ENCODE measurements around the gene NDOR1.

NDOR1 gene

DNA sequence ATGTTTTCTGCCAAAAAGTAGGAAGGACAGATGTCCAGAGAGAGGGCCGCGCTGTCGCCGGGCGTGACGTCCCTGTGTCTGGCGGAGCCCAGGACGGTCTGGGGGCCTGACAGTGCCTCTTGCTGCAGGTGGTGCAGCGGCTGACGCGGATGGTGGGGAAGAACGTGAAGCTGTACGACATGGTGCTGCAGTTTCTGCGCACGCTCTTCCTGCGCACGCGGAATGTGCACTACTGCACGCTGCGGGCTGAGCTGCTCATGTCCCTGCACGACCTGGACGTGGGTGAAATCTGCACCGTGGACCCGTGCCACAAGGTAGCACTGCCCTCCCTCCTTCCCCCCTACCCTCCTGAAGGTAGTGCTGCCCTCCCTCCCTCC lies 57.4 kb downstream of the NDOR1 start:
- no peak for DNase-seq (ENCODE audit: low read depth in 3 of 3)

DNA sequence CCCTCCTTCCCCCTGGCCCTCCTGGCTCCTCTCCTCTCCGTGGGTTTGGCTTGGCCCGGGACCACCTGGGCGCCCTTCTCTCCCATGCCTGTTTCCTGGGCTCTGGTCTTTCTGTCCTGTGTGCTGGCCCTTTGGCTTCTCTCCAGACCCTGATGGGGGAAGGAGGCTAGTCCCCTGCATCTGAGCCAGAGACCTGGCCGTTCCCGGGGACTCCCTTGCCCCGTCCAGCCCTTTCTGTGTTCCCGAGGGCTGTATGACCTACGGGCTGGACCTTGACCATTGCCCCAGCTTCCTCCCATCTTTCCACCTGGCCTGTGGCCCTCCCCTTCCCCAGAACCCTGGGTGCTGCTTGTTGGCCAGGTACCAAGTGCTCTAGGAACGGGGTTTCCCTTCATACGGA lies 58.0 kb downstream of the NDOR1 start:
- no peak for DNase-seq (ENCODE audit: low read depth in 3 of 3)

DNA sequence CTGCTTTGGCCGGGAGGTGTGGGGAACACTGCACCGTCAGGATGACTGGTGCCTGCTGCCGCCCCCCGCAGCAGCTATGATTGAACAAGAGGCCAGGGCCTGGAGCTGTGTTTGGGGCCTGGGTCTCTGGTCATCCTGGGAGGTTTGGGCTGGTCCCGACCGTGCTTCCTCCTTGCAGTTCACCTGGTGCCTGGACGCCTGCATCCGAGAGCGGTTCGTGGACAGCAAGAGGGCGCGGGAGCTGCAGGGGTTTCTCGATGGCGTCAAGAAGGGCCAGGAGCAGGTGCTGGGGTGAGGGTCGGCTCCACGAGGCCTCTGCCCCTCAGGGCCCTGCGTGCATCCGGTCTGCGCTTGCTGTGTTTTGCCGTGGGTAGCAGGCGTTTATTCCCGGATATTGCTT lies 58.6 kb downstream of the NDOR1 start:
- DNase-seq (ENCODE audit: low read depth in 3 of 3) = no peak

DNA sequence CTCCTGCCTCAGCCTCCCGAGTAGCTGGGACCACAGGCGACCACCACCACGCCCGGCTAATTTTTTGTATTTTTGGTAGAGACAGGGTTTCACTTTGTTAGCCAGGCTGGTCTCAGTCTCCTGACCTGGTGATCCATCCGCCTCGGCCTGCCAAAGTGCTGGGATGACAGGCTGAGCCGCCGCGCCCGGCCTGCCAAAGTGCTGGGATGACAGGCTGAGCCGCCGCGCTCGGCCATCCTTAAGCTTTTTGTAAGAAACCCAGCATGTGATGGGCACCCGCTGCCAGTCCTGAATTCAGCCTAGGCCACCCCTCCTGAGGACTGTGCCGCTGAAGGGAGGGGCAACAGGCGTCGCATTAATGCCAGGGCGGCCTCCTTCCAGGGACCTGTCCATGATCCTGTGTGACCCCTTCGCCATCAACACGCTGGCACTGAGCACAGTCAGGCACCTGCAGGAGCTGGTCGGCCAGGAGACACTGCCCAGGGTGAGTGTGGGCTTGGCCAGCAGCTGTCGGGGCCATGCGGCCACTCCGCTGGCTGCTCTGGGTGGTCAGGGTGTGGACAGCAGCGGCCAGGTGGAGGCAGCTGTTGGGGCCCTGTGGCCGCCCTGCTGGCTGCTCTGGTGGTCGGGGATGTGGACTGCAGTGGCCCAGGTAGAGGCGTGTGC lies 60.1 kb downstream of the NDOR1 start:
- no peak for DNase-seq (ENCODE audit: low read depth in 3 of 3)

DNA sequence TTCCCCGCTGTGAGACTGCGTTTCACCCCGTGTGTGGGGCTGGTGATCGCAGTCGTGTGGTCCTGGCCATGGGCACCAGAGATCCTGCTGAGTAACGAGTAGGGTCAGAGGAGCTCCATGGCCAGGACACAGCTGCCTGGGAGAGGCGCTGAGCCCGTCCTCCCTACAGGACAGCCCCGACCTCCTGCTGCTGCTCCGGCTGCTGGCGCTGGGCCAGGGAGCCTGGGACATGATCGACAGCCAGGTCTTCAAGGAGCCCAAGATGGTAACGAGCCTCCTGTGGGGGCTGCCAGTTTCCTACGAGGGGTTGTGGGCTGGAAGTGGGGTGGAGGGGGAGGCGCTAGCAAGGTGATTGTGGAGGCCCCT lies 60.6 kb downstream of the NDOR1 start:
- no peak for DNase-seq (ENCODE audit: low read depth in 3 of 3)
